ENCODE data around the gene GALNT10.
"Not testable (repeated sequence)": the region's sequence is repeated elsewhere in the genome, so short reads cannot be mapped to it uniquely, and the experiment has no call there.

GALNT10 gene, protein sequence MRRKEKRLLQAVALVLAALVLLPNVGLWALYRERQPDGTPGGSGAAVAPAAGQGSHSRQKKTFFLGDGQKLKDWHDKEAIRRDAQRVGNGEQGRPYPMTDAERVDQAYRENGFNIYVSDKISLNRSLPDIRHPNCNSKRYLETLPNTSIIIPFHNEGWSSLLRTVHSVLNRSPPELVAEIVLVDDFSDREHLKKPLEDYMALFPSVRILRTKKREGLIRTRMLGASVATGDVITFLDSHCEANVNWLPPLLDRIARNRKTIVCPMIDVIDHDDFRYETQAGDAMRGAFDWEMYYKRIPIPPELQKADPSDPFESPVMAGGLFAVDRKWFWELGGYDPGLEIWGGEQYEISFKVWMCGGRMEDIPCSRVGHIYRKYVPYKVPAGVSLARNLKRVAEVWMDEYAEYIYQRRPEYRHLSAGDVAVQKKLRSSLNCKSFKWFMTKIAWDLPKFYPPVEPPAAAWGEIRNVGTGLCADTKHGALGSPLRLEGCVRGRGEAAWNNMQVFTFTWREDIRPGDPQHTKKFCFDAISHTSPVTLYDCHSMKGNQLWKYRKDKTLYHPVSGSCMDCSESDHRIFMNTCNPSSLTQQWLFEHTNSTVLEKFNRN

DNA sequence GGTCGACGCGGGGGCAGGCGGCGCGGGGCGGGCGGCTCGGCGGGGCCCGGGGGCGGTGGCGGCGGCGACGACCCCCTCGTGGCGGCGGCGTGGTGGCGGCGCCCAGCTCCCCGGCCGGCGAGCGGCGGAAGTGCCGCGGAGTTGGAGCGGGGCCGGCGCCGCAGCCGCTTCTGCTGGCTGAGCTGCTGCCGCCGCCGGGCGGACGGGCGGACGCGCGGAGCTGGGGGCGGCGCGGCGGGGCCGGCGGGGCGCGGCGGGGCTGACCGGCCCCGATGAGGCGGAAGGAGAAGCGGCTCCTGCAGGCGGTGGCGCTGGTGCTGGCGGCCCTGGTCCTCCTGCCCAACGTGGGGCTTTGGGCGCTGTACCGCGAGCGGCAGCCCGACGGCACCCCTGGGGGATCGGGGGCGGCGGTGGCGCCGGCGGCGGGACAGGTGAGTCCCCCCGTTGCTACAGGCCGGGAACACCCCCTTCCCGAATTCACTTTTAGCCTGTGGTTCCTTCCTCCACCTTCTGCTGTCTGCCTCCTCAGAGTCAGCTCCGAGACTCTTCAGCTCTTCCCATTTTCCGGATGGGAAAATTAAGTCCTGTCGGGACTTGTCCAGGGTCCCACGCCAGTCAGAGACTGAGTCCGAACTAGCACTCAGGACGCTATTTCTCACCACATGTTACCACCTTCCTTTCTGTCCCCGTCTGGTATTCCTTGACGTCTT is at the start of gene GALNT10:
TSS of gene GALNT10 (plus strand) at position 139 of the 710 bp plus-strand sequence. CDS start at position 273, 134 bp downstream.
- TF ChIP-seq, protein P1, sequence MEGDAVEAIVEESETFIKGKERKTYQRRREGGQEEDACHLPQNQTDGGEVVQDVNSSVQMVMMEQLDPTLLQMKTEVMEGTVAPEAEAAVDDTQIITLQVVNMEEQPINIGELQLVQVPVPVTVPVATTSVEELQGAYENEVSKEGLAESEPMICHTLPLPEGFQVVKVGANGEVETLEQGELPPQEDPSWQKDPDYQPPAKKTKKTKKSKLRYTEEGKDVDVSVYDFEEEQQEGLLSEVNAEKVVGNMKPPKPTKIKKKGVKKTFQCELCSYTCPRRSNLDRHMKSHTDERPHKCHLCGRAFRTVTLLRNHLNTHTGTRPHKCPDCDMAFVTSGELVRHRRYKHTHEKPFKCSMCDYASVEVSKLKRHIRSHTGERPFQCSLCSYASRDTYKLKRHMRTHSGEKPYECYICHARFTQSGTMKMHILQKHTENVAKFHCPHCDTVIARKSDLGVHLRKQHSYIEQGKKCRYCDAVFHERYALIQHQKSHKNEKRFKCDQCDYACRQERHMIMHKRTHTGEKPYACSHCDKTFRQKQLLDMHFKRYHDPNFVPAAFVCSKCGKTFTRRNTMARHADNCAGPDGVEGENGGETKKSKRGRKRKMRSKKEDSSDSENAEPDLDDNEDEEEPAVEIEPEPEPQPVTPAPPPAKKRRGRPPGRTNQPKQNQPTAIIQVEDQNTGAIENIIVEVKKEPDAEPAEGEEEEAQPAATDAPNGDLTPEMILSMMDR (IDR thresholded peaks at IDR 0.05; ENCODE audit: borderline replicate concordance, insufficient read depth, low read depth, low read length), result no peak
- H3K4me3 ChIP-seq (ENCODE audit: low read depth, low read length), result peak within 1 kb of the TSS; percentile 92

DNA sequence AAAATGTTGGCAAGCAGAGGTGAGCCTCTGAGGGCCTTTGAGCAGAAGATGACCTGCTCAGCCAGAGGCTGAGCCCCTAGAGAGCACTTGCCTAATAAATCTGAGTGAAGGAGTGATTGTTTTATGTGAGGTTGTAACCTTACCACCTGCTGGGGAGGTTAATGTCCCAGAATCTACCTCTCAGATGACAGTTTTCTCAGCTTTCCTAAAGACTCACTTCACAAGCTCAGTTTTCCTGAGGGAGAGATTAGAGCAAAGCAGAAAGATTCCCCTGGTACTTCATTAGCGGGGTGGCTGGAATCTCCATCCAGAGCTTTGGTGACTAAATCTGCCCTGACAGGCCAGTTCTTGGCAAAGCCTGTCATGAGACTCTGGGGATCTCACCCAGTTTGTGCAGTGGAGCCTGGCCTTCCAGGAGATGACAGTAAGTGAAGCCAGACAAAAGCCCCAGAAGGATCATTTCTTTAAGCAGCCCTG is 48.8 kb upstream of the GALNT10 start:
- no peak overlapping the region for H3K4me3 ChIP-seq (ENCODE audit: low read depth, low read length)
- TF ChIP-seq, protein P1 (IDR thresholded peaks at IDR 0.05; ENCODE audit: borderline replicate concordance, insufficient read depth, low read depth, low read length), result no peak

DNA sequence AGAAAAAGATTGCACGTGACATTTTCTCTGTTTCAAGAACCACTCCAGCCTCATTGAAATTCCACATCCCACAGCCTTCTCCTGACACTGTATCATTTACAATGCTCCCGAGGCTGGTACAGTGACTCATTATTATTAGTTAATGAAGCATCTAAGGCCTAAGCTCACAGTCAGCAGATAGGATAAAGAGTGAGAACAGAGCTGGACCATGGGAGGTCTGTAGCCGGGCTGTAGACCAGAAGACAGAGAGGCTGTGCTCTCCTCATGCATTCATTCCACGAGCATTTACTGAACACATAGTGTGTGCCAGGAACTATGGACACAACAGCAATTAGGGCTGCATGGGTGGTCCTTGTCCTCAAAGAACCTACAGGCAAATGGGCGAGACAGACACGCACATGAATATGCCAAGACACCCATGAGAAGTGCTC is 47.3 kb upstream of the GALNT10 start:
- H3K4me3 ChIP-seq (ENCODE audit: low read depth, low read length), result no peak overlapping the region
- TF ChIP-seq, protein P1 (IDR thresholded peaks at IDR 0.05; ENCODE audit: borderline replicate concordance, insufficient read depth, low read depth, low read length), result no peak

DNA sequence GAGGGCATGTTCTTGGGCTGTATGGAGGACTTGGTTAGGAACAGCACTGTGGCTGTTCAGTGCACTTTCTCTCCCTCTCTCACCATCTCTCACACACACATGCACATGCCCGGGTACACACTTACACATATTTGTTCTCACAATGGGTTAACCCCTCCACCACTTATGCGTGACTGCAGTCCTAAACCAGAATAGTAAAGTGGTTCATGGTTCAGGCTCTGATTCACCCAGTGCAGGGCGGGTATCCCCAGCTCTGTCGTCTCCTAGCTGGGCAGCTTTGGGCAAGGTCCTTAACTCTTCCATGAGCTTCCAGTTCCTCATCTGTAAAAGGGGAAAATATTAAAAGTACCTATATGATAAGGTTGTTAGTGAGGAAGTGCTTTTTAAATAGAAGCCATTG is 45.3 kb upstream of the GALNT10 start:
- TF ChIP-seq, protein P1 (IDR thresholded peaks at IDR 0.05; ENCODE audit: borderline replicate concordance, insufficient read depth, low read depth, low read length), result no peak
- no peak overlapping the region for H3K4me3 ChIP-seq (ENCODE audit: low read depth, low read length)

DNA sequence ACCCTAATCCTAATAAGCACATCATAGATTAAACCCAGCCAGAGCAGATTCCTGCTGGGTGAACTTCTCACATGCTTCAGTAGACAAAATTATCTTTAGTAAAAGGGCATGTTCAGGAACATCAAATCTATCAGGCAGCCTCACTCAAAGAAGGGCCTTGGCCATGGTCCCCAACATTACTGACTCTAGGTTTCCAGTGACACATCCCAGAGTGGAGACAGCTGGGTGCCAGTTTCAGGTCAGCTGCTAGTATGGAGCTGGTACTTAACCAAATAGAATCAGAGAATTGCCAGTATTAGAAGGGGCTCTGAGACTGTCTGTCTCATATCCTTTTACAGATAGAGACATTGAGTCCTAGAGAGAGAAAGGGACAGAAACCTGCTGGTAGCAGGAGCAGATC is 44.1 kb upstream of the GALNT10 start:
- TF ChIP-seq, protein P1 (IDR thresholded peaks at IDR 0.05; ENCODE audit: borderline replicate concordance, insufficient read depth, low read depth, low read length), result no peak
- no peak overlapping the region for H3K4me3 ChIP-seq (ENCODE audit: low read depth, low read length)

DNA sequence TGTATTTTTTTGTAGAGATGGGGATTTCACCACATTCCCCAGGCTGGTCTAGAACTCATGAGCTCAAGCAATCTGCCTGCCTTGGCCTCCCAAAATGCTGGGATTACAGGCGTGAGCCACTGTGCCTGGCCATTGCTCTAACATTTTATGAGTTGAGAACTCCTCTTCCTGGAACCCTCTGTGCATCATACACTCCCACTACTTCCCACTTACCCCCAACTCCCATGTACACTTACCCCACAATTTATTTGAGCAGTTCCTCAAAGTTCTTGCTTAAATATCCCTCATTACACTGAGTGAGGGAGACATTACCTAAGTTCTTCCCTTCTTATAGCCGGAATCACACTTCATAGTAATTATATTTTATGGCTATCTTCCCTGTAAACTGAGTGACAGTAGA is 42.9 kb upstream of the GALNT10 start:
- TF ChIP-seq, protein P1 (IDR thresholded peaks at IDR 0.05; ENCODE audit: borderline replicate concordance, insufficient read depth, low read depth, low read length), result no peak
- no peak overlapping the region for H3K4me3 ChIP-seq (ENCODE audit: low read depth, low read length)

DNA sequence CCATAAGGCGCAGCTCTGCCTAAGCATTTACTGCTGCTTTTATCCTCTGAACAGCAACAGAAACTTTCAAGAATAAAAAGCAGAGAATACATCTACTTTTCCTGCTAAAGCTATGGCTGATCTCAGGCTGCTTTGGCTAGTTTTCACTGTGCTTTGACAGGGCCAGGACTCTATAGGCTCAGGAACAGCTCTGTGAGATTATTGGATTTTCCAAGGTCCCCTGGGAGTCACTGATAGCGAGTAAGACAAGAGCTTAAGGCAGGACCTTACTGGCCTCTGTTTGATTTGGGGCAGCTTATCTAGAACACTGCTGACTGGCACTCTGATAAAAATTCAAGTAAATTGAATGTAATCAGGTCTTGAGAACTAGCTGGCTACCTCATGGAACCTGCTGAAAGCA is 40.1 kb upstream of the GALNT10 start:
- not testable (repeated sequence) for H3K4me3 ChIP-seq (ENCODE audit: low read depth, low read length)

Measured in GM12875 (cell line).